Hematopoietic multipotent progenitor cell treated with erythropoietin and hydrocortisone succinate and interleukin-3 and kit ligand, for 15 days (in vitro differentiated cells): ENCODE results near the gene SF1.

Source experiments
- DNase-seq: peaks from one replicate; pipeline ENCODE4 v3.0.0-alpha.2; 2015; ENCODE audit warnings: low spot score

Gene SF1

DNA sequence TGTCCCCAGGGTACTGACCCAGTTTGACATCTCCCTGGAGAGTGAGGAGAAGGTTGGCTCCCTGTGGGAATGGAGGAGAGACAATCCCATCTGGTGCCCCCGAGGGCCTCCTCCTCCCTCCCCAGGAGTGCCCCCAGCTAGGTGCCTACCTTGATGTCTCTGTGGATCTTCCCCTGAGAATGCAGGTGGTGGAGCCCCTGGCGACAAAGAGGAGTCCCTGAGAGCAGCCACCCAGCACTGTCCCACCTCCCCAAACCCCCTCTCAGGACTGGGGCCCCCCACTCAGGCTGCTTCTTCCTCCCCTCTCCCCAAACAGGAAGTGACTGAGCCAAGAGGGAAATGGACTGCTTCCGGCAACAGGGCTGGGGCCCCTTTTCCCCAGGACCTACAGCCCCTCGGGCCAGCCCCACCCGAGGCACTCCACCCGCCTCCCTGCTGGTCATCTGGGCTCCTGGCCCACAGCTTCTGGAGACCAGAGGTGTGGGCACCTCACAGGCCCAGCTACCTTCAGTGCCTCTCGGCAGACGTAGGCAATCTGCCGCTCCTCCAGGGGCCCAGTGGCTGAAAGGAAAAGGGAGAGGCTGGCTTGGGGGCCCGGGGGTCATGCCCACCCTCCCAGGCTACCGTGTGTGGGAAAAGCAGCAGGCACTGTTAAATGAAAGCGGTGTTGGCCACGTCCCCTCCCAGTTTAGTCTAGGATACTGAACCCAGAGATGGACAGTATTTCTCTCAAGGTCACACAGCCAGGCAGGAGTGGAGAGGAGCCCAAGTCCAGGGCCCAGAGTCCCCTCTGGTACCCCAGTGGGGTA lies 23.4 kb upstream of the SF1 start:
- no peak for DNase-seq

DNA sequence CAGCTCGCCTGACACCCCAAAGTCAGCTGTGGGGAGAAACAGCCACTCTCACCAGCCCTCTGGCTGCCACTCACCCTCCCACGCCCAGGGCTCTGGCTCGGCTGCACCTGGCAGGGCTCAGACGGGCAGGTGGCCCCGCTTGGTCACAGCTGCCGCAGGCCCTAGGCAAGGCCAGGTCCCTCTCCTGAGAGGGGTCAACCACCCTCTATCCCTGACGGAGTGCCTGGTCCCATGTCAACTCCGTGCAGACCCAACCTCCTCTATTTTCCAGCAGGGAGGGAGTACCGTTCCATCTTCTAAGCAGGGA lies 22.8 kb upstream of the SF1 start:
- no peak for DNase-seq

DNA sequence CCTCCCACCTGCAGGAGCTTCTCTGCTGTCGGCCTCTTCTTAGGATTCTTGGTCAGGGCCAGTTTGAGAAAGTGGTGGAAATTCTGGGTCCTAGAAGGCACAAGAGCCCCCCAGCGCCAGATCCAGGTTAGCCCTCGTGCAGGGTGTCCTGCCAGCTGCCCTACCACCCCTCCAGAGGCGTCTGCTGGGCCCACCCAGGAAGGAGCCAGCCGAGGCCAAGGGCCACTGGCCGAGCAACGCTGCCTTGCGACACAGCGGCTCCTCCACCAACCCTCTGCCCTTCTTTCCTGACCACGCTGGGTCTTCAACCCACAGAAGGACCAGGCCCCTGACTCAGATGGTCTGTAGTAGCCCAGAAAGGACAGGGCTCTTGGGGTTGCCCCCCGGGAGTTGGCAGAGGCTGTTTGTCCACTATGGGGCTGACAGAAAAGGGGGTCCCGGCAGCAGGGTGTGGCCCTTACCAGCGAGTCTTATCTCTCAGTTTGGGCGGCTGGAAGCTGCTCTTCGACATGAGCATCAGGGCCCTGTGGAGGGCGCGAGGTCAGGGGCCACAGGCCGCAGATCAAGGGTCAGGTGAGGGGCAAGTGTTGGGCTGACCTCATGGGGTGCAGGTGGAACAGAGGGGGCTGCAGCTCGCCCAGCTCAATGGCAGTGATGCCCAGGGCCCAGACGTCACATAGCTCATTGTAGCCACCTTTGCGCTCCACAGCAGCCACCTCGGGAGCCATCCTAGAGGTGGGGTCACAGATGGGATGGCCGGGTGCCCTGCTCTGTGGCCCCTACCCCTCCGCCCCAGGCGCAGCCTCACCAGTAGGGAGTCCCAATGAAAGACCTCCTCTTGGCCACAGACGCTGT lies 22.2 kb upstream of the SF1 start:
- no peak for DNase-seq

DNA sequence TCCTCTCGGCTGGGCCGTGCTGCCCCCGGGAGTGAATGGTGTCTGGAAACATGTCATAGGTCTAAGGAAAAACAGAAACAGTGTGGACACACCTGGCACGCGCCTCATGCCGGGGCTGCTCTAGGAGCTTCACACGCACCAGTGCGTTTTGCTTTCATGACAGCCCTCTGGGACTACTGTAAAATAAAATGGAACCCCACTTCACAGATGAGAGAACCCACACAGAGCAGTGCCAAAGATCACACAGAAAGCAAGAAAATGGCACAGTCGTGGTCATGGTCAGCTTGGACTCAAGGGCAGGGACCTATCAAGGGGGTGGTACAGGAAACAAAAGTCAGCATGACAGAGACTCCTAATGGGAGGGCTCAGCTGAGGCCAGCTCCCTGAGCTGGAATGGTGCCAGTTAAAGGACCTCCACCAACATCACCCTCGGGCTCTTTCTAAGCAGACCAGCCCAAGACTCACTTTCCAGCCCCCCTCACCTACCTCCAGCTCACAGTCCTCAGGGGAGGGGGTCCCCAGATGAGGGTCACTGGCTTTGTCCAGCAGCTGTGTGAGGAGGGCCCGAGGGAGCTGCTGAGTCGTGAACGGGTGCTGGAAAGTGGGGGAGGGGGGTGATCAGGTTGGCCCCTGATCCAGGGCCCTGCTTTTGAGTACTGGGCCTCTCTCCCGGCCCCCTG lies 21.4 kb upstream of the SF1 start:
- DNase-seq, result no peak

DNA sequence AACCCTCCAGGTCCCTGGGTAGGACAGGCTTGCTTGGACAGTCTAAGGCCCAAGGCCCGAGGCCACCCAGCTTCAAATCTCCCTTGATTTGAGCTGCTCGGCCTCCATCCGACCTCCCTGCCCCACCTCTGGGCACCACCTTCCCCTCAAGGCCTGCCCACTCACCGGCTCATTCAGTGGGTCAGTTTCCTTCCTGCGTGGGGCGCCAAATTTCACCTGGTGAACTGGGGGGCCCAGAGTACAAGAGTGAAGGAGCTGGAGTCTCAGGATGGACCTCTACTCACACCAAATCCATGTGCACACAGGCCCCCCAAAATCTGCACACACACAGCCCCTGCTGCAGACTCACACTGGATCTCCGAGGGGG lies 20.9 kb upstream of the SF1 start:
- DNase-seq, result no peak

DNA sequence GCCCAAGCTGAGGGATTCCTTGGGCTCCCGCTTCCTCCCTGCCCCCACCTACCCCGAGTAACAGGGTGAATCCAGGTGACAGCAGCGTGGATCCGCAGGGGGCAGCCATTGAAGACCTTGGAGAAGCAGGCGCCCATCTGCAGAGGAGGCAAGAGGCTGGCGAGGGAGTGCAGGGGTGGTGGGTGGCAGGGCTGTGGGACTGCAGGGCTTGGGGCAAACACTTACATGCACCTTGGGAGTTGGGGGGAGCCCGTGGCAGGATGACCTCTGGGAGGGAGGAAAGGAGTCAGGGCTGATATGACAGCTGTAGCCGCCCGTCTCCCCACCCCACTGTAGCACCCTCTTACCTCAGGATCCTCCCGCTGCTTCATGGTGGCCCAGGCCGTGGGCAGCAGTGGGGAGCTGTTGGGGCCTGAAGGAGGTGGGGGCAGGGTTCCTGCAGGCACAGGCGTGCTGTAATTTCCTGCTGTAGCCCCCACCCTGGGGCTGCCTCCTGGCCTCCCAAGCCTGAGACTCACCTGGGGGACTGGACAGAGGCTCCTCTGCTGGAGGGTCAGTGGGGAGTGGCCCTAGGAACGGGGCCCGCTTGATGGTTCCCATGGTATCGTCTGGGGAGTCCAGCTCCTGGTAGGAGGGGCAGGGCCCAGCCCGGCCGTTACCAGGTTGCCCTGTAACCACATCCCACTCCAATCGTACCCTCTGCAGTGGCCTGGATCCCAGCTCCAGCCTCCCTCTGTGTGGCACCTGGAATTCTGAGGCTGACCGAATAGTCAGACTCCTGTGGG lies 18.6 kb upstream of the SF1 start:
- DNase-seq, result no peak

DNA sequence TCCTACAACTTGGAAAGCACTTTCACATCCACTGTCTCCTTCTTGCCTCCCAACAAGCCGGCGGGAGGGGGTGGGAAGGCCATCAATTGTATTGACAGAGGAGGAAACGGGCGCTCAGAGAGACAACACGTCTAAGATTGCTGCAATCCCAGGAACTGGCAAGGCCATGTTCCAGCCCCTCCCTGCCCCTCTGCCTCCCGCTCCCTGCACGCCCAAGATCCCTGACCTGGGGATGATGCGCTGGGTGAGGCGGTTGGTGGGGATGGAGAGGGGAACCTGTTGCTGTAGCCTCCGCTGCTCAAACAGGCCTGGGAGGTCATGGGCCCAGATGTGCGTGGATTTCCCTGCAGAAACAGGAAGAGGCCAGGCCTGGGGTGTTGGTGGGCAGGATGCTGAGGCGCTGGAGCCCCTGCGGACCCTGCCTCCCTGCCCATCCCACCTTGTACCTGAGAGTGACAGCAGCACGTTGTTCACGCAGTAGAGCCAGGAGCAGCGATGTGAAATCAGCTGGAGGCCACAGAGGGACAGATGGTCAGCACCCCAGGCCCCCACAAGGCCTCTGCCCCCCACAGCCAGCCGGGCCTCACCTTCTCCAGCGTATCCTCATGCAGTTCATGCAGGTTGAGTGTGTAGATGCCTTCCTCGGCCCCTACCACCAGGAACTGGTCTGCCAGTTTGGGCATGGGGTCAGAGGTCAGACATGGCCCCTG lies 17.9 kb upstream of the SF1 start:
- no peak for DNase-seq

DNA sequence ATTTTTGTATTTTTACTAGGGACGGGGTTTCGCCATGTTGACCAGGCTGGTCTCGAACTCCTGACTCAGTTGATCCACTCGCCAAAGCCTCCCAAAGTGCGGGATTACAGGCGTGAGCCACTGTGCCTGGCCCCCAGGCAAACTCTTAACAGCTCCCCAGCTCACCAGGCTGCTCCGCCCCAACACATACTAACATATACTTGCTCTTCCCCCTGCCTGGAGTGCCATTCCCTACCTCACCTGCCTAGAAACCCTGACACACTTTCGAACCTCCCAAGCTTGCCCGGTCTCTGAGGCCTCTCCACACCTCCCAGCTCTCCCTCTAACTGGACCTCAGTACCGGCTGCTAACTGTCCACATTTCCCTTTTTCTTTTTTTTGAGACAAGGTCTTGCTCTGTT lies 16.2 kb upstream of the SF1 start:
- no peak for DNase-seq

DNA sequence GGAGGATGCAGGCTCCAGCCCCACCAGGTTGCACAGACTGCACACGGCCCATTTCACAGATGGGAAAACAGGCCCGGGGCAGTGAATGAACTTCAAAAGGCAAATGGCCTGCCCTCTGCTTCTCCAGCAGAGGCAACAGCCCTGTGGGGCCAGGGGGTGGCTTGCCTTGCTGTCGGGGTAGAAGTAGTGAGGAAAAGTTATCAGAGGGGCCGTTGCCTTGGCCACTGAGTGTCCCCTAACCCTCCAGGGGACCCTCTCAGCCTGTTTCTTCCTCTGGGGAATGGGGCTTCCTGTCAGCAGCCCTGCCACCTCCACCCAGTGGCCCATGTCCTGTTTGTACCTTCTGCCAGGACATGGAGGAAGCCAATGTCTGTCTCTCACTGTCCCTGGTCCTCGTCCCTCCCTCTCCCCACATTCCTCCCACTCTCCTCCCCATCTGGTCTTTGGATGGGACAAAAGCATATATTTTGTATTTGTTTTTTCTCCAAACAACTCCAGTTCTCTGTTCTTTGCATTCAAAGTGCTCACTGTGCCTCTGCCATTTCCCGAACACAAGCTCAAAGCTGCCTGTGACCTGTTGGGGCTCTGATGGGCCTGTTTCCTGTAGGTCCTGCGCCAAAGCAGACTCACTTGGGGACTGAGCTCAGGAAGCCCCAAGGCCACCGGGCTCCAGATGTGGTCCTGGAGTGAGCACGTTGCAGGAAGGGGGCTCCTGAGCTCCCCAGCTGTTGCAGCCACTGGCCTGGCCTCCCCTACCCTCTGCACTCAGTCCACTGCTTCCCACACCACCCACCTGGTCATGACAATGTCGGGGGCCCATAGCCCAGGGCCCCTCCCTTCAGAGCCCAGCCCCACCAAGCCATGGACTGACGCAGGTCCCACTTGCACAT lies 15.2 kb upstream of the SF1 start:
- DNase-seq, result no peak

DNA sequence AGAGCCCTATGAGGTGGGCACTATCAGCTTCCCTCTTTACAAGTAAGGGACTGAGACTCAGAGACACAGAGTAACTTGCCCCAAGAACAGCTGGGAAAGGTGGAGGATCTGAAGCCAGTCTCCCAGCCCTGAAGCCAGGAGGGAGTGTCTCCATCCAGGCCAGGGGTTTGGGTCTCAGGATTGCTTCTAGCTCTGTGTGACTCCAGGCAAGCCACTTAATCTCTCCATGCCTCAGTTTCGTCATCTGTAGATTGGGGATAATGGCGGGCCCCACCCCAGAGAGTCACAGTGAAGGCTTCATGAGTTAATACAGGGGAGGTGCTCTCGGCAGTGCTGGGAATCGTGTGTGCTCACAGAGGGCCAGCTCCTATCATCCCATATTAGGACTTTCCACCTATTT lies 14.1 kb upstream of the SF1 start:
- no peak for DNase-seq

DNA sequence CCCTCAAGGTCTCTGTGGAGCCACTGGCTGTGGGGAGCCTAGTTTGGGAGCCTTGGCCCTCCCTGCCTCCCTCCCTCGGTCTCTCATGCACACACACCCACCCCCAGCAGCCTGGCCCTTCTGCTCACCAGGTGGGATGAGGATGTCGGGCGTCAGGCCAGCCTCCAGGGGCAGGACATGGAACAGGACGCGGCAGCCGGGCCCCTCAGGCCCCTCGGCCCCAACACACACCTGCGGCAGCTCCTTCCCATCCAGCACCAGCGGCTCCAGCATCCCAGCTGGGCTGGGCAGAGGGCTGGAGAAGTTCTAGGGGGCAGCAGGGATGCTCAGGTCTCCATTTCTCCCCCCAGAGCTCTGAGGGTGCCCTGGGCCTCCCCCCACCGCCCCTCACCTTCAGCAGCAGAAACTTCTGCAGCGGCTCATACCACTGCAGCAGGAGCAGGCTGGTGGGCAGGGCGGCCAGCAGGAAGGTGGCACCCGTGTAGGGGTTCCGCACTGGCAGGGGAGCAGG lies 13.5 kb upstream of the SF1 start:
- no peak for DNase-seq

DNA sequence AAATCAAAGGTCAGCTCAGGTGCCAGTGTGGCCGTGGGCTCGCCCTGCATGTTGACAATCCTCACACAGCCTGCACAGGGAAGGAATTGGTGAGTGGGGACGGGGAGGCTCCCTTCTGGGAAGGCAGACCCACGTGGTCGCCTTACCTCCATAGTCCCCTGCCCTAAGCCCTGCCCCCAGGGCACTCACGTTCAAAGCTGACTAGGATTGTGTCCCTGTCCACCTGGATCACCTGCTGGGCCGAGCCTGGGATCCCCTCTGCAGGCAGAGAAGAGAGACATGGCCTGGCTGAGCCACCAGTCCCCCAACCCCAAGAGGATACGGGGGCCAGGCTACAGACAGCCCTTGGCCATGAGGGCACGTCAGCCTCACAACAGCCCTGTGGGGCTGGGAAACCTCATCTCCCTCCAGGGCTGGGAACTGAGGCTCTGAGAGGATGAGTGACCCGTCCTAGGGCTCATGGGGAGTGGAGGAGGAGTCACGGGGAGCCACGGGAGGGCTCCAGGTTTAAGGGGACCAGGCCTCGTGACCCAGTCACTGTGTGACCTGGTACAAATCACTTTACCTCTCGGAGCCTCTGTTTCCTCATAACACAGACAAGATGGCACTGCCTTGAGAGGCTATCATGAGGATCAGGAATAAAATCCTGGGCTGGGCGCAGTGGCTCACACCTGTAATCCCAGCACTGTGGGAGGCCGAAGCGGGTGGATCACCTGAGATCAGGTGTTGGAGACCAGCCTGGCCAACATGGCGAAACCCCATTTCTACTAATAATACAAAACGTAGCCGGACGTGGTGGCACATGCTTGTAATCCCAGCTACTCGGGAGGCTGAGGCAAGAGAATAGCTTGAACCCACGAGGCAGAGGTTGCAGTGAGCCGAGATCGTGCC lies 12.1 kb upstream of the SF1 start:
- no peak for DNase-seq

DNA sequence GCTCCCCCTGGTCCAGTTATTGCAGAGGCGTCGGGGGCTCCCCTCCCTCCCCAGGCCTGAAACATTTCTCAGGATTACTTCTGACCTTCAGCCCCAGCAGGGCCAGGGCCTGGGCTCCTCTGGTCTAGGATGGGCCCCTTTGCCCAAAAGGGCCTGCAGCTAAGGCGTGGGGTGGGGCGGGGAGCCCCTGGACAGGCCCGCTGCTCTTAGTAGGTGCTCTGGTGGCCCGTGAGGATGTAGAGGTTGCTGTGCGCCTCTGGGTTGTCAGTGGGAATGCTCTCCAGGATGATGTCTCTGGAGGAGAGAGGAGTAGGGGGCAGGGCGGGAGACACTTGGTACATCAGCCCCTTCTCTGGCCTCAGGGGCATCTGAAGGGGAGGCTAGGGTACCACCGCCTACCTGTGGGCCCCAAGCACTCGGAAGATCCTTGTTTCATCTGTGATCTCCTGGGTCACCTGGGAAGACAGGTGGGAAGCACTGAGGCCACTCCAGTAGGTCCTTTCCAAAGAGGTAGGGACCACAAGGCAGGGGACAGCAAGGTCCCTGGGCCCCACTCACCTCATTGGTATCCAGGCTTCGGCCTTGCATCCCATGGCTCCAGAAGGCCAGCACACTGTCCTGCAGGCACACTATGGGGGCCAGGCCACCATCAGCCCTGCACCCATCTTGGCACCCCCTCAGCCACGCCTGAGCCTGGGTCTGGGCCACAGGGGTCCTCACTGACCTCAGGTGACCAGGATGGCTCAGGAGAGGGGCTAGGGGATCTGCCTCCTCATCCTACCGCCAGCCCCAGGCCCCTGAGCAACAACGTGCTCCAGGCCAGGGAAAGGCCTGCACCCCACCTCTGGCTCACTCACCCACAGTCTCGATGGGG lies 11.2 kb upstream of the SF1 start:
- DNase-seq, result no peak

DNA sequence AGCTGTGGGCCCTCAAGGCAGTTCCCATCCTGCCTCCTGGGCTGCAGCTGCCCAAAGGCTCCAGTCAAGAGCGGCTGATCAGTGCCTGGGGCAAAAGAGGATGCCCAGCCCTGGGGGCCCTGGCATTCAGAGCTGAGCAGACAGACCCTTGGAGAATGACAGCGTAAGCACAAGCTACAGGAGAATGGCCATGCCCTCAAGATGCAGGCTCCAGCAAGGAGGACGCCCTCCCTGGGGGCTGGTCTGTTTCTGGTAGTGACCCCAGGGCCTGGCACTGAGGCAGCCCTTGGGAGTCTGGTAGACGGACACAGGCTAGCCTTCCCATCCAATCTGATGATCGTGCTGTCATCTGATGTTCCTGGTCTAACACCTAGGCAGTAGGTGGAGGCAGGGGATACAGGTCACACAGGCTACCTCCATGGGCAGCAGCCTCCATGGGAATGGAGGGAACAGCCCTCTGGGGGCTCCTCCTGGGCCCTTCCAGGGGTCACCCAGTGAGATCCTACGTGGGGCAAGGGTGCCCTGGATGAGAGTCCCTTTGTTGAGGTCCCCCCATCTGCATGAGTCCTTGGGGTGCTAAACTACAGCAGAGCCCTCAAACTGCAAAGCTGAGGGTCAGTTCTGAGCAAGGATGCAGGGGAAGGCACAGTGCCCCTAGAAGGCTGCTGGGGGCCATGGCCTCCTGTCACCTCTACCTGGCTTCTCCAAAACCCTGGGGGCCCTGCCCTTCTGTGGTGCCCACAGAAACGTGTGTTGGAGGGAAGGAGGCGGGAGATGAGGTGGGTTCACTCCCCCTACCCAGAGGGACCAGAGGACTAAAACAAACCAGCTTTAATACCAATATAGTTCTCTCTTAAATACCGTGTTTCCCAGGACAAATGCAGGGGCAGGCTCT lies 10.2 kb upstream of the SF1 start:
- DNase-seq, result no peak

DNA sequence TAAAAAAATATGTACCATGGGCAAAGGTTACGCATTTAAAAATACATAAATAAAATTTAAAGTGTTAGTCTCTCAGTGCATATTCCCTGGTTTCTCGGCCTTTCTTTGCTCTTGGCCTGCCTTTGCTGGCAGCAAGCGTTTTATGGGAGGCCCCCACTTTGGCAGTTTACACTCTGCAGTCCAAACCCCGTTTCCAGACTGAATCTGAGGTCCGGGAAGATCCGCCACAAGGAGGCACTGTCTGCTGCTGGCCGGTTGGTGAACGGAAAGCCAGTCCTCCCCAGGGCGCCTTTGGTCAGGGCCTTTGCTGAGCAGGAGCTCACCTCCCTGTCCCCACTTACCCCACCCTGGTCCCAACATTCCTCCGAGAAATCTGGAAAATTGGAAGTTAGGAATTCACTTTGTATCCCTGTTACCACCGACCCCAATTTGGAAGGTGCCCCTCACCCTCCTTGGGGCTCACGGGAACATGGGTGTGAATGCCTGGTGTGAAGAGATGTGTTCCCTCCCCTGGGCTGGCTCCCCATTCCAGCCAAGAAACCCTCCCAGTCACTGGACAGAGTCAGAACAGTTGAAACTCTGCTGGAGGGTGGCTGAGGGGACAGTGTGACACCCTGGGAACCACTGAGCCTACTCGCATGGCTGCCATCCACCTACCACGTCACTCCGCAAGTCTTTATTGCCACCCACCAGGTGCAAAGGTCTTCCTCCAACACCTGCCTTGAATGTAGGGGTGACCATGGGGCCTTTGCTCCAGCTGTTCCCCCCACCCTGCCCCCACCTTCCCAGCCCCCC lies 9.4 kb upstream of the SF1 start:
- peak; percentile 61 for DNase-seq

DNA sequence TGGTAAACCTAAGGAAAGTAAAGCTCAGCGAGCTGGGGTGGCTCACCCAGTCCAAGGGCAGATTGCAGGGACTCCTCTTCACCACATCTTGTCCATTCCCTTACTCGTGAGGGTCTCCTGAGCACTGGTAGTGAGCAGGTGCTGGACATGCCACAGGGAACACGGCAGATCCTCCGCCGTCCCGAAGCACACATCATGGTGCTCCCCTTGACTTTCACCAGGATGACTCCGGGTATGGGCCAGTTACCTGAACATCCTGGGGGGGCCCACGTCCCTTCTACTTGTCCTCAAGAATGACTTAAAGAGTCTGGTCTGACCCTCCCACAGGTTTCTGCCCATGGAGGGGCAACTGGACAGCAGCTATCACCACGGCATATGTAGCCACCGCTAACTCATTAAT lies 8.0 kb upstream of the SF1 start:
- no peak for DNase-seq
